ENCODE data around the gene KSR1.

DNA sequence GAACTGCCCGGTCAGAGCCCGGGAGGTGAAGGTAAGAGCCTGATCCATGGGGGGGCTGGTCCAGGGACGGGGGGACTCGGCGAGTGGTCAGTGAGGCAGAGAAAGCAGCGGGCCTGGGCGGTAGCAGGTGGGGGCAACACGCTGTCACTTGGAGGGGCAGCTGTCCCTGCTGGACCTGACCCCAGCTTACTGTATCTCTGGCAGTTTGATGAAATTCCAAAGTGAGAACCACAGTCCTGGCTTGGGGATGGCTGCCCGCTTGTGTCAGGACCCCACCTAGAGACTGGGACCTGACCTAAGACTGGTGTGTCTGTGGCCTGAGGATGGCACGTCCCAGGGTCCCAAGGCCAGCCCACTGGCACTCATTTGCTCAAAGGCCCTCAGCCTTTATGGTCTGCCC lies 35.1 kb upstream of the KSR1 start:
- TF ChIP-seq, protein P1, sequence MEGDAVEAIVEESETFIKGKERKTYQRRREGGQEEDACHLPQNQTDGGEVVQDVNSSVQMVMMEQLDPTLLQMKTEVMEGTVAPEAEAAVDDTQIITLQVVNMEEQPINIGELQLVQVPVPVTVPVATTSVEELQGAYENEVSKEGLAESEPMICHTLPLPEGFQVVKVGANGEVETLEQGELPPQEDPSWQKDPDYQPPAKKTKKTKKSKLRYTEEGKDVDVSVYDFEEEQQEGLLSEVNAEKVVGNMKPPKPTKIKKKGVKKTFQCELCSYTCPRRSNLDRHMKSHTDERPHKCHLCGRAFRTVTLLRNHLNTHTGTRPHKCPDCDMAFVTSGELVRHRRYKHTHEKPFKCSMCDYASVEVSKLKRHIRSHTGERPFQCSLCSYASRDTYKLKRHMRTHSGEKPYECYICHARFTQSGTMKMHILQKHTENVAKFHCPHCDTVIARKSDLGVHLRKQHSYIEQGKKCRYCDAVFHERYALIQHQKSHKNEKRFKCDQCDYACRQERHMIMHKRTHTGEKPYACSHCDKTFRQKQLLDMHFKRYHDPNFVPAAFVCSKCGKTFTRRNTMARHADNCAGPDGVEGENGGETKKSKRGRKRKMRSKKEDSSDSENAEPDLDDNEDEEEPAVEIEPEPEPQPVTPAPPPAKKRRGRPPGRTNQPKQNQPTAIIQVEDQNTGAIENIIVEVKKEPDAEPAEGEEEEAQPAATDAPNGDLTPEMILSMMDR (IDR thresholded peaks at IDR 0.05): no peak
- TF ChIP-seq POLR2A (IDR thresholded peaks at IDR 0.05): no peak
